Inferior parietal cortex (tissue), 1 donor: ENCODE data around the gene PPM1H.

Experiments used
- DNase-seq: peaks from one replicate; pipeline ENCODE4 v3.0.0-alpha.2; 2016; ENCODE audit errors: extremely low spot score

The PPM1H gene

GRCh38 chr12:62713723-62714122 is 221.2 kb downstream of the PPM1H start:
- no peak for DNase-seq

GRCh38 chr12:62712681-62713573 is 222.0 kb downstream of the PPM1H start:
- no peak for DNase-seq

GRCh38 chr12:62711631-62712241 is 223.2 kb downstream of the PPM1H start:
- DNase-seq = no peak

GRCh38 chr12:62709311-62709710 is 225.6 kb downstream of the PPM1H start:
- DNase-seq = no peak

DNA sequence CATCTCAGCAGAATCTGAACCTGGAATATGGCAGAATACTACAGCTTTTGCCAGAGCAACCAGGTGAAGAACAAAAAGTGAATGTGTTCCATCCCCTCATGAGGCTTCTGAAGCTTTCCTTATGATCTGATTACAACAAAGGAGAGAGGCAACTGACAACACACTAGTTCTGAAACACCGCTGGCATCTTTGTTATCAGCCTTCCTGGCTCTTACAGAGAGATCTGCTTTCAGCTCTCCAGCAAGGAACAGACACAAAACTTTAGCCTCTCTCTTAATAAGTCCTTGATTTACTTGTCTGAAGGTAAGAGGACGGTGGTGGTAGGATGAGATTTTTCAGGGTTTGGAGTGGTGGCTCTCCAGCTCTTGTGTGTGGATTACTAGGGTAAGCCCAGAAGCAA is 227.0 kb downstream of the PPM1H start:
- DNase-seq = no peak

GRCh38 chr12:62705846-62706245 is 229.1 kb downstream of the PPM1H start:
- DNase-seq = no peak

DNA sequence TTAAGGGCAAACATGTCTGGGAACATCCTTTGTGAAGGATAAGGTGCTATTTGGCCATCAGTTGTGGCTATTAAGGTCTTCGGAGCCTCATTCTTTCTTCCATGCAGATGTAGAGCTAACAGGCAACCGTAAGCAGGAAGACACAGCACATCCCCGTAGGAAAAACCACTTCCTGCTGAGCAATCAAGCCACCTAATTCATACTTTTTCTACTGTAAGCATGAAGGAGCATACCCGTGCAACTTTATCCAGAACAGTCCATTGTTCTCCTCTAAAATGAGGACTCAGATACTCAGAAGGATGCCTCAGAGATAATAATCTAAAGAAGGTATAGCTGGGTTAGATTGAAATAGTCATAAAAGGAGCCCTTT is 232.0 kb downstream of the PPM1H start:
- no peak for DNase-seq

DNA sequence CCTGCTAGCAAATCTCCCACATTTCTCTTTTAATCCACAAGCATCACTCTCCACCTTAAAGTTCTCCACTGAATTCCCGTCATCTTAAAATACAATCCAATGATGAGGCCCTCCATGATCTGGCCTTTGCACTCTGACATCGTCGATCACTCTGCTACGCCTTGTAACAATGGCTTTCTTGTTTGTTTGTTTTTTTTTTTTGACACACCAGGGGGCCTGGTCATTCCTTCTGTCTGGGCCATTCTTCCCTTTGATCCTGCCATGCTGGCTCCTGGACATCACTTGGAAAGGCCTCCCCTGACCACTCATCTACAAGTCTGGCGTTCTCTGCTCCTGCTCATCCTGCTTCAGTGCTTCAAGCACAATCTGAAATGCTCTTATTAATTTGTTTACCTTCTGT is 233.5 kb downstream of the PPM1H start:
- DNase-seq = no peak

DNA sequence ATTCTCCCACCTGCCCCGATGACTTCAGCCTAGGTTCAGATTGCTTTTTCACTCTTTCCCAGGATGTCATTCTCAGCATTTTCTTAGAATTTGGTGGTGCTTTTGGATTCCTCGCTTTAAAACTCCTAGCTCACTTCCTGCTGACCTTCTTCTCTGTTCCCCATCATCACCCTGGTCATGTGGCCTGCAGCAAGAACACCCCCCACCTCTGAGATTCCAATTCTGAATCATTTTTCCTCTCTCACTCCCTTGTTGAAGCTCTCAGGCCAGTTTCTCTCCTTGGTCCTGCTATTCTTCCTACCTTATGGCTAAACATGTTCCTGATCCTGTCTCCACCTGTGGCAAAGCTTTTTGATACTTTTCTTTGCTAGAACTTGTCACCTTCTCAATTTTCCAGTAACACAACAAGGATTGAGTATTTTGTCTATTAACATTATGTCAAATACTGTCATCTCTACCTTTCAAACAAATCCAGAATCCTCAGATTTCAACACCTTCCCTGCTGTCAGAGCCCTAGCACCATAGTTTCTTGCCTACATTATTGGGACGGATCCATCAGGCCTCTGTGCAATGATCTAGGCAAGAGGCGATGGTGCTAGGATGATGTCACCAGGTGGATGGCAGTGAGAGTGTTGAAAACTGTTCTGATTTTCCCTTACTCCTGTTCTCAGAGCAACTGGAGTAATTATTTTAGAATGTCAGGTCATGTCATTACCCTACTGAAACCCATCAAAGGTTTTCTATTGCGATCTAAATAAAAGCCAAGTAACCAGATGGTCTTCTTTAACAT is 234.7 kb downstream of the PPM1H start:
- DNase-seq = no peak

- no peak for DNase-seq
Measured at GRCh38 chr12:62698701-62699101, 236.2 kb downstream of the PPM1H start.

- DNase-seq = no peak
Measured at GRCh38 chr12:62697893-62698292, 237.1 kb downstream of the PPM1H start.

- no peak for DNase-seq
Measured at GRCh38 chr12:62695696-62696095, 239.3 kb downstream of the PPM1H start.

DNA sequence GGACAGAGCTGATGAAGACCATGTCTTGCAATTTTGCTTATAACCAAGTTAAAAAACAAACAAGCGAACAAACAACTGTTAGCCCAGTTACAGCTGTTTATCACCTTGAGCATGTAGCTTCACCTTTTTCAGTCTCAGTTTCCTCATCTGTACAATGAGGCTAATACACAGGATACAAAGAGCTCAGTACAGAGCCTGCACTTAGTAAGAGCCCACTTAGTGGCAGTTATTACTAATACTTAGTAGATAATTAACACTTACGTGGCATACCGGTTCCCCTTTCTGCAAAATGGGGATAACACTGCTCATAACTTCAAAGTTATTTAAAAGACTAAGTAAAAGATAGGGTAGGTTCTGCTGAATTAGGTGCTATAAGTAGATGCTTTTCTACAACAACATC is 240.3 kb downstream of the PPM1H start:
- no peak for DNase-seq

- no peak for DNase-seq
Measured at GRCh38 chr12:62694116-62694515, 240.8 kb downstream of the PPM1H start.

GRCh38 chr12:62693376-62694050 is 241.4 kb downstream of the PPM1H start:
- DNase-seq = no peak

GRCh38 chr12:62692884-62693283 is 242.1 kb downstream of the PPM1H start:
- no peak for DNase-seq

- DNase-seq = no peak
Measured at GRCh38 chr12:62691309-62691708, 243.6 kb downstream of the PPM1H start.

- no peak for DNase-seq
Measured at GRCh38 chr12:62689042-62689839, 245.7 kb downstream of the PPM1H start.

DNA sequence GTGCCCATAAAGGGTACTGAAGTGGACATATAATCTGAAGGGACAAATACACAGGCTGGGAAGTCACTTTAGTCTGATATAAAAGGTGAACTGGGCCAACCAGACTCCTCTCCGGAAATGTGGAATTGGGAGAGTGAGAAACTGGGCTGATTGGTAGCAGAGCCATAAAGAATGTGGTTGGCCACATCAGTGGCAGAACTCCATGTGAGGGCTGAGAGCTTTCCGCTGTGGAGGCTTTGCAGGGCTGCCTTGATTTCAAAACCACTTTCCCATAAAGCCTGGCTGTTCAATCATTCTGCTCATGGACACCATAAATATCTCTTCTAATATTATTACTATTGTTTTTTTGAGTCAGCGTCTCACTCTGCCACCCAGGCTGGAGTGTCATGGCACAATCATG is 248.0 kb downstream of the PPM1H start:
- DNase-seq = no peak

GRCh38 chr12:62684570-62685295 is 250.2 kb downstream of the PPM1H start:
- no peak for DNase-seq
